A549 (cell line): ENCODE results near the gene OPCML. TPM values are rescaled to one million over a fixed set of nuclear protein-coding genes. Genes with fewer than 3 reads are reported as not detected.

Experiments used
- ATAC-seq, 2 experiments: fragments of 200-7000 bp in 1 of 2; fragments of >200 bp in 1 of 2; cut with Nextera tagmentation in 1 of 2; cut with Tn5 transposase in 1 of 2; 3 replicates each; pipeline versions ENCODE4 v1.8.0 to v1.9.1; 2018 to 2020; ENCODE audit warnings: mild to moderate bottlenecking in 1 of 2, moderate library complexity in 1 of 2
- CTCF ChIA-PET: fragments of 300-600 bp; sonication (Branson Sonifier 250); formaldehyde crosslinking; extraction: SDS; loops from one replicate; lab custom pipeline; 2021; ENCODE audit warnings: antibody characterized with exemption, inconsistent platforms; lab: Yijun Ruan, JAX
- POLR2A ChIA-PET: fragments of 350-600 bp; formaldehyde crosslinking; extraction: SDS; loops from one replicate; lab custom pipeline; 2021; ENCODE audit warnings: antibody characterized with exemption, inconsistent platforms; lab: Yijun Ruan, JAX
- DNase-seq, 2 experiments: peaks; one replicate each; pipeline versions ENCODE4 v3.0.0 to v3.0.0-alpha.2; 2011 to 2016; ENCODE audit warnings: low read depth in 1 of 2, low spot score in 1 of 2
- FAIRE-seq: peaks from 2 replicates; lab custom pipeline; 2011; peaks lifted over from hg19 to GRCh38; lab: Jason Lieb, UNC
- H3K27ac ChIP-seq, 2 experiments: fragments of >200 bp; sonication (Bioruptor Twin); formaldehyde crosslinking; 3 replicates each; pipeline ENCODE4 v1.5.1; 2016 to 2017
- H3K4me1 ChIP-seq: fragments of >200 bp; sonication (Bioruptor Twin); formaldehyde crosslinking; 3 replicates; pipeline ENCODE4 v1.6.1; 2016
- H3K4me2 ChIP-seq: fragments of >200 bp; sonication (Bioruptor Twin); formaldehyde crosslinking; 3 replicates; pipeline ENCODE4 v1.6.1; 2016
- H3K4me3 ChIP-seq: fragments of >200 bp; sonication (Bioruptor Twin); formaldehyde crosslinking; 3 replicates; pipeline ENCODE4 v1.5.1; 2016
- H3K9me3 ChIP-seq: fragments of >200 bp; sonication (Bioruptor Twin); formaldehyde crosslinking; 3 replicates; pipeline ENCODE4 v1.6.1; 2016
- BHLHE40 ChIP-seq: IDR thresholded peaks from 2 replicates; pipeline ENCODE4 v1.6.1; 2012; ENCODE audit warnings: low read depth, low read length, inconsistent platforms
- CBX8 ChIP-seq: fragments of 200-600 bp; sonication (generic); IDR thresholded peaks from 2 replicates; pipeline ENCODE4 v1.6.1; 2016
- EHMT2 ChIP-seq: fragments of 200-600 bp; sonication (generic); IDR thresholded peaks from 2 replicates; pipeline ENCODE4 v1.6.1; 2016; ENCODE audit warnings: antibody characterized with exemption, low read depth, mild to moderate bottlenecking, moderate library complexity
- HOXB13 ChIP-seq: fragments of 250-450 bp; sonication (Bioruptor Pico); IDR thresholded peaks from 2 replicates; pipeline ENCODE4 v1.5.0; 2020; ENCODE audit warnings: low read depth, mild to moderate bottlenecking, moderate library complexity
- HOXB5 ChIP-seq: fragments of 250-450 bp; sonication (Bioruptor Pico); IDR thresholded peaks from 2 replicates; pipeline ENCODE4 v1.5.0; 2020; ENCODE audit warnings: mild to moderate bottlenecking, moderate library complexity
- JUN ChIP-seq, 2 experiments: fragments of >200 bp; sonication (Bioruptor Twin); formaldehyde crosslinking; IDR thresholded peaks; 2 replicates in 1 of 2; 3 replicates in 1 of 2; pipeline ENCODE4 v1.6.1; 2016 to 2017
- JUNB ChIP-seq: fragments of >200 bp; sonication (Bioruptor Twin); formaldehyde crosslinking; IDR thresholded peaks from 2 replicates; pipeline ENCODE4 v1.6.1; 2016
- MAFK ChIP-seq: fragments of 450-650 bp; IDR thresholded peaks from 2 replicates; pipeline ENCODE4 v1.6.1; 2014; ENCODE audit not compliant: partially characterized antibody
- MAZ ChIP-seq: fragments of 150-350 bp; IDR thresholded peaks from 2 replicates; pipeline ENCODE4 v1.6.1; 2014; ENCODE audit warnings: antibody characterized with exemption, low read depth, low read length, borderline replicate concordance
- NPAS2 ChIP-seq: fragments of 250-450 bp; sonication (Bioruptor Pico); IDR thresholded peaks from 2 replicates; pipeline ENCODE4 v1.8.0; 2022; ENCODE audit warnings: mild to moderate bottlenecking, moderate library complexity, borderline replicate concordance
- PHF8 ChIP-seq: fragments of 200-600 bp; sonication (generic); IDR thresholded peaks from 2 replicates; pipeline ENCODE4 v1.6.1; 2016; ENCODE audit warnings: low read depth, mild to moderate bottlenecking, antibody characterized with exemption, moderate library complexity, borderline replicate concordance
- POLR2A ChIP-seq: IDR thresholded peaks from 2 replicates; pipeline ENCODE4 v1.6.1; 2012; ENCODE audit warnings: mild to moderate bottlenecking, low read length
- RAD21 ChIP-seq, 2 experiments: fragments of >200 bp in 1 of 2; sonication (Bioruptor Twin) in 1 of 2; formaldehyde crosslinking in 1 of 2; IDR thresholded peaks in 1 of 2; conservative IDR thresholded peaks in 1 of 2; 2 replicates in 1 of 2; 3 replicates in 1 of 2; pipeline ENCODE4 v1.6.1; 2012 to 2018; ENCODE audit warnings: inconsistent platforms in 1 of 2
- RARB ChIP-seq: fragments of 250-450 bp; sonication (Bioruptor Pico); IDR thresholded peaks from 2 replicates; pipeline ENCODE4 v1.8.0; 2021; ENCODE audit warnings: mild to moderate bottlenecking, moderate library complexity
- RFX5 ChIP-seq: fragments of 450-650 bp; IDR thresholded peaks from 2 replicates; pipeline ENCODE4 v1.7.1; 2014; ENCODE audit warnings: antibody characterized with exemption, mild to moderate bottlenecking, moderate library complexity
- RNF2 ChIP-seq: fragments of 200-600 bp; sonication (generic); IDR thresholded peaks from 2 replicates; pipeline ENCODE4 v1.6.1; 2016; ENCODE audit warnings: low read depth, mild to moderate bottlenecking, antibody characterized with exemption, moderate library complexity, borderline replicate concordance
- SMC3 ChIP-seq: fragments of >200 bp; sonication (Bioruptor Twin); formaldehyde crosslinking; IDR thresholded peaks from 3 replicates; pipeline ENCODE4 v1.6.1; 2018; ENCODE audit warnings: inconsistent platforms
- SREBF2 ChIP-seq: fragments of 450-650 bp; IDR thresholded peaks from 2 replicates; pipeline ENCODE4 v1.6.1; 2014; ENCODE audit warnings: mild to moderate bottlenecking, moderate library complexity
- TP53 ChIP-seq: fragments of 250-450 bp; sonication (Bioruptor Pico); IDR thresholded peaks from 2 replicates; pipeline ENCODE4 v1.5.0; 2021; ENCODE audit warnings: mild to moderate bottlenecking, moderate library complexity
- ZNF302 ChIP-seq: fragments of 250-450 bp; sonication (Bioruptor Pico); IDR thresholded peaks from 2 replicates; pipeline ENCODE4 v1.9.0; 2021; ENCODE audit warnings: inconsistent platforms, mild to moderate bottlenecking, moderate library complexity
- WGBS: methylation state at CpG from one replicate; pipeline ENCODE4 v1.1.6; 2017; ENCODE audit errors: missing lambda C conversion rate; 5-methylcytosine and 5-hydroxymethylcytosine counted together
- polyA plus RNA-seq, 4 experiments: library from polyadenylated mRNA; depleted of rRNA in 3 of 4; stranded (reverse); fragments of >200 nt; fragmentation: RNase III in 1 of 4; extraction: RNeasy Plus Mini Kit Qiagen cat#74134 plus additional on column Dnase treatment in 1 of 4; gene quantifications; 2 replicates in 3 of 4; 3 replicates in 1 of 4; pipeline ENCODE4 v1.2.3, GENCODE V29; 2011 to 2017
- TF ChIP-seq, protein P1 (sequence below): fragments of >200 bp; sonication (Bioruptor Twin); formaldehyde crosslinking; IDR thresholded peaks from 2 replicates; pipeline ENCODE4 v1.6.1; 2016
- TF ChIP-seq, protein P2 (sequence below): fragments of 250-450 bp; sonication (Bioruptor Pico); IDR thresholded peaks from 2 replicates; pipeline ENCODE4 v1.5.0; 2020; ENCODE audit warnings: low read depth, mild to moderate bottlenecking, moderate library complexity
- TF ChIP-seq, protein P3 (sequence below): fragments of 450-650 bp; IDR thresholded peaks from 2 replicates; pipeline ENCODE4 v1.6.1; 2014; ENCODE audit warnings: antibody characterized with exemption
- TF ChIP-seq, protein P4 (sequence below): fragments of >200 bp; sonication (Bioruptor Twin); formaldehyde crosslinking; IDR thresholded peaks from 3 replicates; pipeline ENCODE4 v1.6.1; 2016
- TF ChIP-seq, protein P5 (sequence below): IDR thresholded peaks from 2 replicates; pipeline ENCODE4 v1.6.1; 2012
- TF ChIP-seq, protein P6 (sequence below): fragments of 150-350 bp; IDR thresholded peaks from 2 replicates; pipeline ENCODE4 v1.6.1; 2014; ENCODE audit warnings: low read depth, mild to moderate bottlenecking, low read length

The OPCML gene
- polyA plus RNA-seq, 2 of the 4 experiments (the other 2 are of a cell fraction) = not detected

DNA sequence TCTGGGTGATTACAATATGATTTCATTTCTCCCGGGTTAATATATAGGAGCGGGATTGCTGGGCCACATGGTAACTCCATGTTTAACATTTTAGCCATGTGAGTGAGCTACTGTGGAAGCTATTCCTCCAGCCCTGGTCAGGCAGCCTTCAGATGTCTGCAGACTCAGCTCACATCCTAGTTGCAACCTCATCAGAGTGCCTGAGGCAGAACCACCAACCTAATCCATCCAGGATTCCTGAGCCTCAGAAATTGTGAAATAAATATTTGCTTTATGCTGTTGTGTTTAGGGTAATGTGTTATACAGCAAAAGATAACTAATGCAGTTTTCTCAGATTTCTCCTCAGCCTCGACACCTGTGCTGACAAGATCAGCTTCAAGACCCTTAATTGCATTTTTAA is 676.8 kb downstream of the OPCML start:
- WGBS = 0% methylated on average over 3 of the region's 3 CpGs
- no peaks in the 10 kb centered on the region for H3K4me1 ChIP-seq
- FAIRE-seq (no peak), DNase-seq (no peak), ATAC-seq (no peak)
- ChIA-PET CTCF (no interaction called here), POLR2A (no interaction called here)
- H3K27ac ChIP-seq = no peak overlapping the region
- no peak overlapping the region for H3K4me3 ChIP-seq
- H3K9me3 ChIP-seq = no peaks in the 10 kb centered on the region
- TF ChIP-seq, protein P1, sequence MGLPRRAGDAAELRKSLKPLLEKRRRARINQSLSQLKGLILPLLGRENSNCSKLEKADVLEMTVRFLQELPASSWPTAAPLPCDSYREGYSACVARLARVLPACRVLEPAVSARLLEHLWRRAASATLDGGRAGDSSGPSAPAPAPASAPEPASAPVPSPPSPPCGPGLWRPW = no peak
- TF ChIP-seq POLR2A = no peak
- TF ChIP-seq RNF2 = no peak
- TF ChIP-seq, protein P2, sequence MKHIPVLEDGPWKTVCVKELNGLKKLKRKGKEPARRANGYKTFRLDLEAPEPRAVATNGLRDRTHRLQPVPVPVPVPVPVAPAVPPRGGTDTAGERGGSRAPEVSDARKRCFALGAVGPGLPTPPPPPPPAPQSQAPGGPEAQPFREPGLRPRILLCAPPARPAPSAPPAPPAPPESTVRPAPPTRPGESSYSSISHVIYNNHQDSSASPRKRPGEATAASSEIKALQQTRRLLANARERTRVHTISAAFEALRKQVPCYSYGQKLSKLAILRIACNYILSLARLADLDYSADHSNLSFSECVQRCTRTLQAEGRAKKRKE (CRISPR knock-in tag) = no peak
- TF ChIP-seq NPAS2 (CRISPR knock-in tag) = no peak
- no peak for TF ChIP-seq JUN (IDR thresholded peaks at IDR 0.05)
- no peak for TF ChIP-seq PHF8
- TF ChIP-seq MAZ = no peak
- no peak for TF ChIP-seq SREBF2
- TF ChIP-seq, protein P3, sequence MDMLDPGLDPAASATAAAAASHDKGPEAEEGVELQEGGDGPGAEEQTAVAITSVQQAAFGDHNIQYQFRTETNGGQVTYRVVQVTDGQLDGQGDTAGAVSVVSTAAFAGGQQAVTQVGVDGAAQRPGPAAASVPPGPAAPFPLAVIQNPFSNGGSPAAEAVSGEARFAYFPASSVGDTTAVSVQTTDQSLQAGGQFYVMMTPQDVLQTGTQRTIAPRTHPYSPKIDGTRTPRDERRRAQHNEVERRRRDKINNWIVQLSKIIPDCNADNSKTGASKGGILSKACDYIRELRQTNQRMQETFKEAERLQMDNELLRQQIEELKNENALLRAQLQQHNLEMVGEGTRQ = no peak
- no peak for TF ChIP-seq SMC3
- TF ChIP-seq HOXB13 (CRISPR knock-in tag) = no peak
- TF ChIP-seq BHLHE40 = no peak
- no peak for TF ChIP-seq EHMT2
- TF ChIP-seq, protein P4, sequence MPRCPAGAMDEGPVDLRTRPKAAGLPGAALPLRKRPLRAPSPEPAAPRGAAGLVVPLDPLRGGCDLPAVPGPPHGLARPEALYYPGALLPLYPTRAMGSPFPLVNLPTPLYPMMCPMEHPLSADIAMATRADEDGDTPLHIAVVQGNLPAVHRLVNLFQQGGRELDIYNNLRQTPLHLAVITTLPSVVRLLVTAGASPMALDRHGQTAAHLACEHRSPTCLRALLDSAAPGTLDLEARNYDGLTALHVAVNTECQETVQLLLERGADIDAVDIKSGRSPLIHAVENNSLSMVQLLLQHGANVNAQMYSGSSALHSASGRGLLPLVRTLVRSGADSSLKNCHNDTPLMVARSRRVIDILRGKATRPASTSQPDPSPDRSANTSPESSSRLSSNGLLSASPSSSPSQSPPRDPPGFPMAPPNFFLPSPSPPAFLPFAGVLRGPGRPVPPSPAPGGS = no peak
- TF ChIP-seq HOXB5 (CRISPR knock-in tag) = no peak
- no peak overlapping the region for H3K4me2 ChIP-seq

DNA sequence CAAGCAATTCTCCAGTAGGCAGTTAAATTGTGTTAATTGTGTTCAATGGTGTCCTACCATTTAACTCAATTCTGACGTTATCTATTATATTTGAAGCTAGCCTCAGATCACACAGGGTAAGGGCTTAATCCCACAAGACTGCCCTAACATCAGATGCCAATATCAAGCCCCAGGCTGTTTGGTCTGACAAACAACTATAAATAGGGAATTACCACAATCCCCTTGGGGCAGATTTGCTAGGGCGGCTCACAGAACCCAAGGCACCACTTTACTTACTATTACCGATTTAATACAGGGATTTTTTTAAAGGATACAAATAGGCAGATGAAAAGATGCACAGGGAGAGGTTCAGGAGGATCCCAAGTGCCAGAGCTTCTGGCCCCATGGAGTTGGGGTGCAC is 678.4 kb downstream of the OPCML start:
- POLR2A ChIA-PET = no interaction called here
- WGBS = 3% methylated on average over 3 of the region's 3 CpGs
- TF ChIP-seq RAD21 (conservative IDR thresholded peaks at IDR 0.05 in 1 of 2, IDR thresholded peaks at IDR 0.05 in 1 of 2) (no peak), ZNF302 (CRISPR knock-in tag) (no peak), MAFK (no peak), RARB (CRISPR knock-in tag) (no peak), PHF8 (no peak), RFX5 (no peak), TP53 (CRISPR knock-in tag) (no peak), MAZ (no peak), JUNB (no peak), CBX8 (no peak), HOXB13 (CRISPR knock-in tag) (no peak)
- TF ChIP-seq, protein P5, sequence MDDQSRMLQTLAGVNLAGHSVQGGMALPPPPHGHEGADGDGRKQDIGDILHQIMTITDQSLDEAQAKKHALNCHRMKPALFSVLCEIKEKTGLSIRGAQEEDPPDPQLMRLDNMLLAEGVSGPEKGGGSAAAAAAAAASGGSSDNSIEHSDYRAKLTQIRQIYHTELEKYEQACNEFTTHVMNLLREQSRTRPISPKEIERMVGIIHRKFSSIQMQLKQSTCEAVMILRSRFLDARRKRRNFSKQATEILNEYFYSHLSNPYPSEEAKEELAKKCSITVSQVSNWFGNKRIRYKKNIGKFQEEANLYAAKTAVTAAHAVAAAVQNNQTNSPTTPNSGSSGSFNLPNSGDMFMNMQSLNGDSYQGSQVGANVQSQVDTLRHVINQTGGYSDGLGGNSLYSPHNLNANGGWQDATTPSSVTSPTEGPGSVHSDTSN = no peak
- TF ChIP-seq, protein P6, sequence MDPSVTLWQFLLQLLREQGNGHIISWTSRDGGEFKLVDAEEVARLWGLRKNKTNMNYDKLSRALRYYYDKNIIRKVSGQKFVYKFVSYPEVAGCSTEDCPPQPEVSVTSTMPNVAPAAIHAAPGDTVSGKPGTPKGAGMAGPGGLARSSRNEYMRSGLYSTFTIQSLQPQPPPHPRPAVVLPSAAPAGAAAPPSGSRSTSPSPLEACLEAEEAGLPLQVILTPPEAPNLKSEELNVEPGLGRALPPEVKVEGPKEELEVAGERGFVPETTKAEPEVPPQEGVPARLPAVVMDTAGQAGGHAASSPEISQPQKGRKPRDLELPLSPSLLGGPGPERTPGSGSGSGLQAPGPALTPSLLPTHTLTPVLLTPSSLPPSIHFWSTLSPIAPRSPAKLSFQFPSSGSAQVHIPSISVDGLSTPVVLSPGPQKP = no peak
- TF ChIP-seq, all 56 proteins: peak for 0
- no peak overlapping the region for H3K4me3 ChIP-seq
- no peak overlapping the region for H3K4me2 ChIP-seq
- DNase-seq (no peak), FAIRE-seq (no peak), ATAC-seq (no peak)
- H3K27ac ChIP-seq = no peak overlapping the region
- H3K4me1 ChIP-seq = no peaks in the 10 kb centered on the region
- no peaks in the 10 kb centered on the region for H3K9me3 ChIP-seq
- CTCF ChIA-PET = no interaction called here
